Stomach (tissue), 9 donors: ENCODE data around the gene DGKA. TPM values are rescaled to one million over a fixed set of nuclear protein-coding genes. Genes with fewer than 3 reads are reported as not detected.

Source experiments
- DNase-seq, 2 donors: peaks; one replicate each; pipeline versions ENCODE4 v3.0.0 to v3.0.0-alpha.2; 2013 to 2019
- H3K27ac ChIP-seq, 5 donors: fragments of 200-600 bp in 4 of 5; sonication (generic) in 4 of 5; one replicate each; pipeline ENCODE4 v1.5.1; 2013 to 2019; ENCODE audit warnings: mild to moderate bottlenecking in 1 of 5, moderate library complexity in 1 of 5
- H3K27me3 ChIP-seq, 3 donors: fragments of 200-600 bp; sonication (generic); one replicate each; pipeline ENCODE4 v1.5.1; 2017 to 2019; ENCODE audit warnings: mixed run types in 1 of 3
- H3K36me3 ChIP-seq, 4 donors: fragments of 200-600 bp; sonication (generic); 1 replicate in 3 of 4; 2 replicates in 1 of 4; pipeline ENCODE4 v1.5.1; 2016 to 2019
- H3K4me1 ChIP-seq, 4 donors: fragments of 200-600 bp; sonication (generic); one replicate each; pipeline ENCODE4 v1.5.1; 2016 to 2019
- H3K4me3 ChIP-seq, 4 donors: fragments of 200-600 bp; sonication (generic) in 3 of 4; one replicate each; pipeline ENCODE4 v1.5.1; 2016 to 2019; ENCODE audit warnings: mild to moderate bottlenecking in 1 of 4
- H3K9me3 ChIP-seq, 4 donors: fragments of 200-600 bp; sonication (generic); one replicate each; pipeline ENCODE4 v1.5.1; 2016 to 2019
- CTCF ChIP-seq, 7 experiments: fragments of 450-650 bp in 4 of 7; fragments of 200-600 bp in 3 of 7; sonication (generic) in 3 of 7; IDR thresholded peaks; one replicate each; pipeline ENCODE4 v1.5.1; 2016 to 2019; ENCODE audit warnings: antibody characterized with exemption in 7 of 7, control low read depth in 2 of 7, mild to moderate bottlenecking in 1 of 7
- EP300 ChIP-seq: sonication (generic); formaldehyde crosslinking; IDR thresholded peaks from one replicate; pipeline ENCODE4 v1.6.1; 2017; ENCODE audit warnings: antibody characterized with exemption
- POLR2A ChIP-seq, 4 donors: fragments of 450-650 bp; IDR thresholded peaks; one replicate each; pipeline ENCODE4 v1.6.1; 2016; ENCODE audit warnings: antibody characterized with exemption in 4 of 4, control low read depth in 2 of 4, mild to moderate bottlenecking in 1 of 4, moderate library complexity in 1 of 4
- POLR2AphosphoS5 ChIP-seq, 3 donors: sonication (generic); formaldehyde crosslinking; IDR thresholded peaks; one replicate each; pipeline ENCODE4 v1.6.1; 2016; ENCODE audit warnings: antibody characterized with exemption in 3 of 3
- WGBS, 5 donors: extraction: QIAGEN DNeasy Blood & Tissue Kit in 3 of 5; methylation state at CpG; one replicate each; pipeline versions ENCODE4 v1.1.5 to v1.1.7; 2013 to 2018; 5-methylcytosine and 5-hydroxymethylcytosine counted together
- intact Hi-C: fragments of 100-400 bp; cut with DNase I; formaldehyde crosslinking; loops from one replicate; pipeline ENCODE4 v1.15.1; 2023; ENCODE audit warnings: low total_unique reads
- polyA plus RNA-seq, 3 donors: library from polyadenylated mRNA; stranded (reverse); fragments of 200-250 nt; gene quantifications; one replicate each; pipeline ENCODE4 v1.2.3, GENCODE V29; 2013
- total RNA-seq, 5 donors: library from RNA; depleted of rRNA; stranded (reverse); fragments of >200 nt; gene quantifications; one replicate each; pipeline versions ENCODE4 v1.1.0 to v1.2.3, GENCODE V29; 2014 to 2016
- donor health status: healthy with polysubstance abuse.
- donor health status: Bipolar disorder and iron deficiency.
- donor health status: healthy.

The DGKA gene
- total and polyA plus RNA-seq, 8 donors = 13.0 to 418 (median 74.1) TPM

- no peak for DNase-seq
- peaks cover 14 to 27% (median 18%) of the 10 kb centered on the region in 4 donors for H3K4me1 ChIP-seq
- H3K27me3 ChIP-seq = no peaks in the 10 kb centered on the region
- H3K36me3 ChIP-seq = peaks cover 0 to 11% (median 8%) of the 10 kb centered on the region in 4 donors
- no peaks in the 10 kb centered on the region for H3K9me3 ChIP-seq
- intact Hi-C loops = no loop called here
- TF ChIP-seq EP300 (no peak), POLR2AphosphoS5 (IDR thresholded peaks at IDR 0.05) (no peak), CTCF (IDR thresholded peaks at IDR 0.05) (no peak), POLR2A (IDR thresholded peaks at IDR 0.05) (no peak)
- 6 to 11% (median 10%) methylated on average over 4 of the region's 4 CpGs for WGBS, 5 donors
- peak within 1 kb of the TSS; percentile 66 to 74 (median 74) for H3K4me3 ChIP-seq
- H3K27ac ChIP-seq = peak within 1 kb of the TSS; percentile 76 to 91 (median 88)
These were observed 35.0 kb downstream of the DGKA start, which contains the start of gene PMEL for GRCh38 chr12:55965941-55966407. Gene PMEL, minus strand, starts transcription at chr12:55966042. Its CDS starts 31 bp downstream, at chr12:55966011.

GRCh38 chr12:55966408-55967281 is 35.7 kb downstream of the DGKA start, which contains the start of gene CDK2:
Gene CDK2, plus strand, starts transcription at chr12:55966830. Its CDS starts 179 bp downstream, at chr12:55967009.
- Histone ChIP-seq H3K4me1 (peaks cover 14 to 34% (median 19%) of the 10 kb centered on the region in 4 donors), H3K27me3 (no peaks in the 10 kb centered on the region), H3K36me3 (peaks cover 0 to 17% (median 14%) of the 10 kb centered on the region in 4 donors), H3K4me3 (peak within 1 kb of the TSS; percentile 66 to 74 (median 74)), H3K27ac (peak within 1 kb of the TSS; percentile 76 to 91 (median 88)), H3K9me3 (no peaks in the 10 kb centered on the region)
- 0 to 1% (median 0%) methylated on average over 41 to 45 of the region's 45 CpGs for WGBS, 5 donors
- DNase-seq = peak; percentile 96 to 97
- intact Hi-C loops = no loop called here
- TF ChIP-seq EP300 = no peak
- TF ChIP-seq CTCF (IDR thresholded peaks at IDR 0.05) = no peak
- TF ChIP-seq POLR2A (IDR thresholded peaks at IDR 0.05) = peak in 1 of 4 donors; percentile 63
- peak in 2 of 3 donors; percentile 46 to 81 for TF ChIP-seq POLR2AphosphoS5 (IDR thresholded peaks at IDR 0.05)

GRCh38 chr12:55969356-55969755 is 38.4 kb downstream of the DGKA start:
- peaks cover 0 to 17% (median 14%) of the 10 kb centered on the region in 4 donors for H3K36me3 ChIP-seq

More at GRCh38 chr12:55969356-55969755, 38.4 kb downstream of the DGKA start:
- peaks cover 21 to 47% (median 29%) of the 10 kb centered on the region in 4 donors for H3K4me1 ChIP-seq
- 74 to 92% (median 86%) methylated on average over 4 of the region's 4 CpGs for WGBS, 5 donors
- no peaks in the 10 kb centered on the region for H3K9me3 ChIP-seq
- H3K27me3 ChIP-seq = no peaks in the 10 kb centered on the region
- no peak overlapping the region for H3K27ac ChIP-seq
- no peak overlapping the region for H3K4me3 ChIP-seq
- intact Hi-C loops = no loop called here
- TF ChIP-seq POLR2AphosphoS5 (IDR thresholded peaks at IDR 0.05) (no peak), CTCF (IDR thresholded peaks at IDR 0.05) (no peak)
- DNase-seq = no peak
